ENCODE measurements around the gene KCNQ2.

The KCNQ2 gene

DNA sequence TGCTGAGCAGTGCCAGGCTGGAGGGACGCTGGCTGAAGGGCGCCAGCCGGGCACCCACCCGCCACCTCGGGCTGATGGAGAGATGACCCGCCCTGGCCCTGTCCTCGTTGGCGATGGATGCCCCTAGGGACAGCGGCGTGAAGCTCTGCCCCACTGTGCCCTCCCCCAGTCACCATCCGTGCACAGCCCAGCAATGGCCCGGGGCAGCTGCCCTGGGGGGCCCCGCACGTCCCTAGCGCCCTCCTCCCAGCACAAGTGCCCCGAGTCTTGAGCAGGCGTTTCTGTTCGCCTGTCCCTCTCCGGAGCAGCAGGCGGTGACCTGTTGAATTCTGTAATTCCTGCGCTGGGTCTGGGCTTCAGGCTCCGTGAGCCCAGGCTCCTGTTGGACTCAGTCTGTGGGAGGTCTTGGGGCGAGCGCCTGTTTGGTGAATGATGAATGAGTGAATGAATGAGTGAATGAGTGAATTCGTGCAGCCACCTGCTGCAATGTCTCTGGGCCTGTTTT lies 74.5 kb downstream of the KCNQ2 start:
- peaks cover 19% of the 10 kb centered on the region for H3K4me1 ChIP-seq (ENCODE audit: insufficient read depth, insufficient read length)
- H3K9ac ChIP-seq (ENCODE audit: insufficient read length, low read depth): no peak overlapping the region
- no peaks in the 10 kb centered on the region for H3K27me3 ChIP-seq (ENCODE audit: insufficient read depth, insufficient read length)
- DNase-seq (ENCODE audit: low read depth, low spot score): no peak
- no peaks in the 10 kb centered on the region for H3K36me3 ChIP-seq (ENCODE audit: insufficient read depth, insufficient read length, low read length)
- H3K9me3 ChIP-seq (ENCODE audit: insufficient read depth, low read length): no peaks in the 10 kb centered on the region
- TF ChIP-seq YY1 (IDR thresholded peaks at IDR 0.05; ENCODE audit: insufficient read depth, insufficient read length) (no peak), SUZ12 (IDR thresholded peaks at IDR 0.05; ENCODE audit: extremely low read depth, insufficient read depth, insufficient read length) (no peak), ZNF274 (IDR thresholded peaks at IDR 0.05; ENCODE audit: low read depth, low read length) (no peak)
- H3K4me3 ChIP-seq (ENCODE audit: insufficient read length, low read depth): no peak overlapping the region

DNA sequence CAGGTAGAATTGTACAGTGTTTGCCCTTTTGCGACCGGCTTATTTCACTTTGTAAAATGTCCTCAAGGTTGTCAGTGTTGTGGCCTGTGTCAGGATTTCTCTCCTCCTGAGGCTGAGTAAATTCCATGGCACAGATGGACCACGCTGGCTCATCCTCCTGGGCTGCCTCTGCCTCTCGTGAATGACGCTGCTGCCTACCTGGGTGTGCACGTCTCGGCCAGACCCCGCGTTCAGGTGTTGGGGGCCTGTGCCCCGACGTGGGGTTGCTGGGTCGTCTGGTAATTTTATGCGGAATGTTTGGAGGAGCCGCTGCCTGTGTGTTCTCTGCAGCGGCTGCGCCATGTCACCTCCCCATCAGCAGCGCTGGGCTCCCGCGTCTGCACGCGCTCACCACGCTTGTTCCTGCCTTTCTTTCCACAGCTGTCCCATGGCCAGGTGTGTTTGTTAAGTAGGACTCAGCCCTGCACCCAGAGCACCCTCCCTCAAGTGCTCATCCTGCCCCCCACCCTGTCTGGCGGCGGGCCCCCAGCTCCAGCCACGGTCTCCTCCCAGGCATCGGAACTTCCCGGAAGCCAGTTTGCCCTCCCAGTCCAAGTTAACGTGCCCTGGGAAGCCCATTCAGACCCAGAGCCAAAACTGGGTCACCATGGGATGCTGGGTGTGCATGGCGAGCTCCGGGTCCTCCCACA lies 75.2 kb downstream of the KCNQ2 start:
- Histone ChIP-seq H3K9ac (ENCODE audit: insufficient read length, low read depth) (no peak overlapping the region), H3K36me3 (ENCODE audit: insufficient read depth, insufficient read length, low read length) (no peaks in the 10 kb centered on the region), H3K27me3 (ENCODE audit: insufficient read depth, insufficient read length) (no peaks in the 10 kb centered on the region), H3K4me3 (ENCODE audit: insufficient read length, low read depth) (no peak overlapping the region), H3K9me3 (ENCODE audit: insufficient read depth, low read length) (no peaks in the 10 kb centered on the region), H3K4me1 (ENCODE audit: insufficient read depth, insufficient read length) (peaks cover 19% of the 10 kb centered on the region)
- DNase-seq (ENCODE audit: low read depth, low spot score): no peak
- TF ChIP-seq SUZ12 (IDR thresholded peaks at IDR 0.05; ENCODE audit: extremely low read depth, insufficient read depth, insufficient read length): no peak
- TF ChIP-seq ZNF274 (IDR thresholded peaks at IDR 0.05; ENCODE audit: low read depth, low read length): no peak
- no peak for TF ChIP-seq YY1 (IDR thresholded peaks at IDR 0.05; ENCODE audit: insufficient read depth, insufficient read length)

DNA sequence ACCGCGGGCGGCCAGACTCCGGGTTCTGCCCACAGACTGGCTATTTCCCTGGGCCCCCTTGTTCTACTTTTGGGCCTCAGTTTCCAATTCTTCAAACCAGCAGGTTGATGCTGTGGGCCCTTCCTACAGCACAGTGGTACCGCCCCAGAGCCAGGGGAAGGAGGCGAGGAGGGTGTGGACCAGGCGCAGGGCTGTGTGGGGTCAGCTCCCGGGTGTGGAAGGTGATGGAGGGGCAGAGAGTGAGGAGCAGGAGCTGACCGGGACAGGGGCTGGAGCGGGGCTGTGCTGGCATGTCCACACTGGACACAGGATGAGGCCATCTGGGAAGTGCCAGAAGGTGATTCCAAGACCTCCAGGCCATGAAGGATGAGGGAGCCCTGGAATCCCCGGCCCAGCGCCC lies 76.2 kb downstream of the KCNQ2 start:
- DNase-seq (ENCODE audit: low read depth, low spot score): no peak
- TF ChIP-seq YY1 (IDR thresholded peaks at IDR 0.05; ENCODE audit: insufficient read depth, insufficient read length): no peak
- TF ChIP-seq SUZ12 (IDR thresholded peaks at IDR 0.05; ENCODE audit: extremely low read depth, insufficient read depth, insufficient read length): no peak
- TF ChIP-seq ZNF274 (IDR thresholded peaks at IDR 0.05; ENCODE audit: low read depth, low read length): no peak
- H3K36me3 ChIP-seq (ENCODE audit: insufficient read depth, insufficient read length, low read length): no peaks in the 10 kb centered on the region
- no peak overlapping the region for H3K9ac ChIP-seq (ENCODE audit: insufficient read length, low read depth)
- H3K9me3 ChIP-seq (ENCODE audit: insufficient read depth, low read length): no peaks in the 10 kb centered on the region
- no peaks in the 10 kb centered on the region for H3K27me3 ChIP-seq (ENCODE audit: insufficient read depth, insufficient read length)
- no peak overlapping the region for H3K4me3 ChIP-seq (ENCODE audit: insufficient read length, low read depth)
- H3K4me1 ChIP-seq (ENCODE audit: insufficient read depth, insufficient read length): peaks cover 28% of the 10 kb centered on the region

DNA sequence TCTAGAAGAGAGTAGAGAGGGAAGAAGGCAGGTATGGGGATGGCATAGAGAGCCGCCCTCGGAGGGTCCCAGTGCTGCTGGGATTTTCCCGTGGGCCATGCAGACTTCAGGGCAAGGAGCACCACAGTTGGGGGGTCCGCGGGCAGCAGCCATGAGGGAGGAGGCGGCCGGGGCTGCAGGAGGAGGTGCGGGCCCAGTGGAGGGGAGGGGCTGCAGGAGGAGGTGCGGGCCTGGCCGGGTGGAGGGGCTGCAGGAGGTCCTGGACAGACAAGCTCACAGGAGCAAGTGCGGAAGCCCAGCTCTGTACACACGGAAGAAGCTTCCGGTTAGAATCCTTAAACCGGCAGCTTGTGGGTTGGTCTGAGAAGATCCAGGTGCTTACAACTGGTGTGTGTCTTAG lies 76.7 kb downstream of the KCNQ2 start:
- H3K4me3 ChIP-seq (ENCODE audit: insufficient read length, low read depth): no peak overlapping the region
- H3K4me1 ChIP-seq (ENCODE audit: insufficient read depth, insufficient read length): peaks cover 28% of the 10 kb centered on the region
- H3K36me3 ChIP-seq (ENCODE audit: insufficient read depth, insufficient read length, low read length): no peaks in the 10 kb centered on the region
- H3K9ac ChIP-seq (ENCODE audit: insufficient read length, low read depth): peak overlapping the region; percentile 32
- no peak for DNase-seq (ENCODE audit: low read depth, low spot score)
- no peaks in the 10 kb centered on the region for H3K9me3 ChIP-seq (ENCODE audit: insufficient read depth, low read length)
- no peaks in the 10 kb centered on the region for H3K27me3 ChIP-seq (ENCODE audit: insufficient read depth, insufficient read length)
- TF ChIP-seq YY1 (IDR thresholded peaks at IDR 0.05; ENCODE audit: insufficient read depth, insufficient read length) (no peak), SUZ12 (IDR thresholded peaks at IDR 0.05; ENCODE audit: extremely low read depth, insufficient read depth, insufficient read length) (no peak), ZNF274 (IDR thresholded peaks at IDR 0.05; ENCODE audit: low read depth, low read length) (no peak)

DNA sequence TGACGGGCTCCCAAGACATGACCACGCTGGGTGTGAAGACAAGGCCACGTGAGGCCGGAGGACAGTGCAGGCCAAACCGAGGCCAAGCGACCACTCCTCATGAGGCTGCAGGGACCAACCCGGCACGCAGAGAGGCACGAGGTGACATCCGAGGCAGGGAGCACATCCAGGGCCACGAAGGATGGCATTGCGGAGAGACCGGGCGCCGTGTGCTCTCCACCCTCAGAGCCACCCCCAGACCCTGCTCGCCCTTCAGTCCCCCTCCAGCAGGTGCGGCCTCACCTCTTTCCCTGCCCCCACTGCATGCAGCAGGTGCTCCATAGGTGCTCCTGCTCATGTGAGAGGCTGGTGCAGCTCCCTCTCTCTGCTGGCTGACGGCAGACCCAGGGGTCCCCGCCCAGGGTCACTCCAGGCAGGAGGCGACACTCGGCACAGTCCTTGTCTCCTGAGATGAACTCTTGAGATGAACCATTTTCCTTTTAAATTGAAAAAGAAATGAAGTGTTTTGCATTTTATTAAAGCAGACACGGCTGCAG lies 77.5 kb downstream of the KCNQ2 start:
- Histone ChIP-seq H3K9ac (ENCODE audit: insufficient read length, low read depth) (peak overlapping the region; percentile 69), H3K4me3 (ENCODE audit: insufficient read length, low read depth) (no peak overlapping the region), H3K36me3 (ENCODE audit: insufficient read depth, insufficient read length, low read length) (no peaks in the 10 kb centered on the region), H3K4me1 (ENCODE audit: insufficient read depth, insufficient read length) (peaks cover 28% of the 10 kb centered on the region), H3K27me3 (ENCODE audit: insufficient read depth, insufficient read length) (no peaks in the 10 kb centered on the region), H3K9me3 (ENCODE audit: insufficient read depth, low read length) (no peaks in the 10 kb centered on the region)
- TF ChIP-seq SUZ12 (IDR thresholded peaks at IDR 0.05; ENCODE audit: extremely low read depth, insufficient read depth, insufficient read length): no peak
- DNase-seq (ENCODE audit: low read depth, low spot score): no peak

DNA sequence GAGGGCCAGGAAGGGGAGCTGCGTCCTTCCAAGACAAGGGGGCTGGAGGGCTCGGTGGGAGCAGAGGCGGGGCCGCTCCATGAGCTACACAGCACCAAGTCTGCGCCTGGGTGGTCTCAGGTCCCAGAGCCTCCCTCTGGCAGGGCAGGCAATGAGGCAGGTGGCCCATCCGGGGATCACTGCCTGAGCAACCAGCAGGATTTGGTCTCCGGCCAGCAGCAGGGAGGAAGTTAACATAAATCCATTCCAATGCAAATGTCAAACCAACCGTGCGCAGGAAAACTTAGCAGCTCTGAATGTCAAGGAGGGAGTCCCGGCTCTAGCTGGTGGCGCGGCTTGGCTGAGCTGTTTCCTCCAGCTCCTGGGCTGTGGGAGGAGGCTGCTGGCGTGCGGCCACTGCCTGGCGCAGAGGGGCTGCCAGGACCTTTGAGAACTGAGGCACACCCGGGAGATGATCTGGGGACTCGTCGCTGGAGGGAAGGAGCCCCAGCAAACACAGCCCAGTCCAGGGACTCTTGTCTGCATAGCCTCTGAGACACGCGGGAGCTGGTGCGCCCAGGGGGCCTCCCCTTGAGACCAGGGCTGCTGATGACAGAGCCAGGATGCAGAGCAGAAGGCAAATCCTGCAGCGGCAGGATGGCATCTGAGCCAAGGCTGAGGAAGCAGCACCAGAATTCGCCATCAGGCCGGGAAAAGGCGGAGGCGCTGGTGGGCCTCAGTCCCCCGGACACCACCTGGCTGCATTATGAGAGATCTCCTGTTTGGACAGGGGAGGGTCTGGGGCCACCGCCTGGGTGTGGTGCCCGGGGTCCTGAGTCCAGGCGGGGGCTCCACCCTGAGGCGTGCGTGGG lies 78.2 kb downstream of the KCNQ2 start:
- H3K4me1 ChIP-seq (ENCODE audit: insufficient read depth, insufficient read length): peaks cover 28% of the 10 kb centered on the region
- no peaks in the 10 kb centered on the region for H3K36me3 ChIP-seq (ENCODE audit: insufficient read depth, insufficient read length, low read length)
- H3K9me3 ChIP-seq (ENCODE audit: insufficient read depth, low read length): no peaks in the 10 kb centered on the region
- H3K9ac ChIP-seq (ENCODE audit: insufficient read length, low read depth): peak overlapping the region; percentile 69
- TF ChIP-seq SUZ12 (IDR thresholded peaks at IDR 0.05; ENCODE audit: extremely low read depth, insufficient read depth, insufficient read length) (no peak), YY1 (IDR thresholded peaks at IDR 0.05; ENCODE audit: insufficient read depth, insufficient read length) (no peak), ZNF274 (IDR thresholded peaks at IDR 0.05; ENCODE audit: low read depth, low read length) (no peak)
- H3K27me3 ChIP-seq (ENCODE audit: insufficient read depth, insufficient read length): no peaks in the 10 kb centered on the region
- peak; percentile 97 for DNase-seq (ENCODE audit: low read depth, low spot score)
- H3K4me3 ChIP-seq (ENCODE audit: insufficient read length, low read depth): peak overlapping the region; percentile 5

DNA sequence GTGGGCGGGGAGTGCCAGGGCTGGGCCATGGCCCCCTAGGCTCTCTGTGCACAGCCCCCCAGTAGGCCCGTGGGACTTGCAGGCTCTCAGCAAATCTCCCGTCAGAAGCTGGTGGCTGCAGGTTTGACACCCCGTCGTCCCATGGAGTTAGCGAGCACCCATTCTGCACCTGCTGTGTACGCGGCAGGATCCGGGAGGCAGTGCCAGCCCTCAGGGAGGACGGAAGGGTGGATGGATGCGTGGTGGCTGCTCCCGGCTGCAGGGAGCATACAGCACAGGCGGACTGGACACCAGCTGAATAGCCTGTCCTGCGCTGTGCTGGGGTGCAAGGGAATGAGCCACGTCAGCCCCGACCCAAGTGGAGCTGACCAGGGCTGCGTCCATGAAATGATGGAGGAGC lies 78.9 kb downstream of the KCNQ2 start:
- DNase-seq (ENCODE audit: low read depth, low spot score): no peak
- Histone ChIP-seq H3K9me3 (ENCODE audit: insufficient read depth, low read length) (no peaks in the 10 kb centered on the region), H3K4me1 (ENCODE audit: insufficient read depth, insufficient read length) (peaks cover 28% of the 10 kb centered on the region), H3K4me3 (ENCODE audit: insufficient read length, low read depth) (no peak overlapping the region), H3K36me3 (ENCODE audit: insufficient read depth, insufficient read length, low read length) (no peaks in the 10 kb centered on the region), H3K27me3 (ENCODE audit: insufficient read depth, insufficient read length) (no peaks in the 10 kb centered on the region), H3K9ac (ENCODE audit: insufficient read length, low read depth) (peak overlapping the region; percentile 69)
- TF ChIP-seq YY1 (IDR thresholded peaks at IDR 0.05; ENCODE audit: insufficient read depth, insufficient read length) (no peak), SUZ12 (IDR thresholded peaks at IDR 0.05; ENCODE audit: extremely low read depth, insufficient read depth, insufficient read length) (no peak)

All from NT2/D1 (cell line).